Right ventricle myocardium superior (tissue), 1 donor: Measurements from ENCODE around the gene MED16. TPM values are rescaled to one million over a fixed set of nuclear protein-coding genes. Genes with fewer than 3 reads are reported as not detected.

ENCODE experiments used
- ATAC-seq: fragments of 200-7000 bp; cut with Tn5 transposase; one replicate; pipeline ENCODE4 v1.9.1; 2020; ENCODE audit warnings: mild to moderate bottlenecking; ENCODE audit not compliant: poor library complexity
- DNase-seq: peaks from one replicate; pipeline ENCODE4 v3.0.0-alpha.2; 2020
- intact Hi-C: fragments of 100-400 bp; cut with DNase I; formaldehyde crosslinking; loops from one replicate; pipeline ENCODE4 v1.11.2; 2022
- long read RNA-seq: library from polyadenylated mRNA; unstranded; transcript quantifications from one replicate; pipeline ENCODE4 v2.0.0, GENCODE V29; 2021
- total RNA-seq: library from RNA; stranded (reverse); fragmentation: NEBNext Ultra II Directional; extraction: Animal tissue kit (Norgen Biotek cat#: 25700); gene quantifications from one replicate; pipeline ENCODE4 v1.2.1, GENCODE V29; 2021
- donor health status: DM: no; HTN: yes; CAD: no; lungs with severe emphysema.

The MED16 gene, protein sequence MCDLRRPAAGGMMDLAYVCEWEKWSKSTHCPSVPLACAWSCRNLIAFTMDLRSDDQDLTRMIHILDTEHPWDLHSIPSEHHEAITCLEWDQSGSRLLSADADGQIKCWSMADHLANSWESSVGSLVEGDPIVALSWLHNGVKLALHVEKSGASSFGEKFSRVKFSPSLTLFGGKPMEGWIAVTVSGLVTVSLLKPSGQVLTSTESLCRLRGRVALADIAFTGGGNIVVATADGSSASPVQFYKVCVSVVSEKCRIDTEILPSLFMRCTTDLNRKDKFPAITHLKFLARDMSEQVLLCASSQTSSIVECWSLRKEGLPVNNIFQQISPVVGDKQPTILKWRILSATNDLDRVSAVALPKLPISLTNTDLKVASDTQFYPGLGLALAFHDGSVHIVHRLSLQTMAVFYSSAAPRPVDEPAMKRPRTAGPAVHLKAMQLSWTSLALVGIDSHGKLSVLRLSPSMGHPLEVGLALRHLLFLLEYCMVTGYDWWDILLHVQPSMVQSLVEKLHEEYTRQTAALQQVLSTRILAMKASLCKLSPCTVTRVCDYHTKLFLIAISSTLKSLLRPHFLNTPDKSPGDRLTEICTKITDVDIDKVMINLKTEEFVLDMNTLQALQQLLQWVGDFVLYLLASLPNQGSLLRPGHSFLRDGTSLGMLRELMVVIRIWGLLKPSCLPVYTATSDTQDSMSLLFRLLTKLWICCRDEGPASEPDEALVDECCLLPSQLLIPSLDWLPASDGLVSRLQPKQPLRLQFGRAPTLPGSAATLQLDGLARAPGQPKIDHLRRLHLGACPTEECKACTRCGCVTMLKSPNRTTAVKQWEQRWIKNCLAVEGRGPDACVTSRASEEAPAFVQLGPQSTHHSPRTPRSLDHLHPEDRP
- 19.1 TPM for total RNA-seq
- long read RNA-seq, transcript MED16-204 (15 exons, 3,420 nt): major isoform, 66 of 109 reads
- long read RNA-seq, transcript MED16-203 (16 exons, 2,922 nt): minor isoform, 5 of 109 reads
- long read RNA-seq, partial matches to known transcripts: 27 of 109 reads
- long read RNA-seq, other reads (novel, unspliced or antisense): 11 of 109 reads

DNA sequence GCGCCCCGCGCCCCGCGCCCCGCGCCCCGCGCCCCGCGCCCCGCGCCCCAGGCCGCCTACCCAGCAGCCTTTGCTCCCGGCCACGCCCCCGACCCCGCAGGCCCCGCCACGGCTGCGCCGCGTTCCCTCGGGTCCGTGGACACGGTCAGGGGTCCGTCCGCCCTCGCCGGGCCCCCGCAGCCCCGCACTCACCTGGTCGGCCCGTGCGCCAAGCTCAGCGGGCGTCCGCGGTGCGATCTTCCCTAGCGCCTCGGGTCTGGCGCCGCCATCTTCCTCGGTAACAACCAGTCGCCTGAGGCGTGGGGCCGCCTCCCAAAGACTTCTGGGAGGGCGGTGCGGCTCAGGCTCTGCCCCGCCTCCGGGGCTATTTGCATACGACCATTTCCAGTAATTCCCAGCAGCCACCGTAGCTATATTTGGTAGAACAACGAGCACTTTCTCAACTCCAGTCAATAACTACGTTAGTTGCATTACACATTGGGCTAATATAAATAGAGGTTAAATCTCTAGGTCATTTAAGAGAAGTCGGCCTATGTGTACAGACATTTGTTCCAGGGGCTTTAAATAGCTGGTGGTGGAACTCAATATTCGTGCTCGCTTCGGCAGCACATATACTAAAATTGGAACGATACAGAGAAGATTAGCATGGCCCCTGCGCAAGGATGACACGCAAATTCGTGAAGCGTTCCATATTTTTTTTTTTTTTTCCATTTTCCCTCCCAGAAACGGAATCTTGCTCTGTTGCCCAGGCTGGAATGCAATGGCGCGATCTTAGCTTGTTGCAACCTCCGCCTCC lies at the start of gene MED16, which contains the start of gene RNU6-9:
TSS of gene MED16 (minus strand) at position 294 of the 796 bp plus-strand sequence. CDS start 2,056 bp downstream, outside the sequence.
TSS of gene RNU6-9 (plus strand) at position 591 of the 796 bp plus-strand sequence.
- intact Hi-C loops: no loop called here
- ATAC-seq (peak; percentile 98), DNase-seq (peak; percentile 95)

DNA sequence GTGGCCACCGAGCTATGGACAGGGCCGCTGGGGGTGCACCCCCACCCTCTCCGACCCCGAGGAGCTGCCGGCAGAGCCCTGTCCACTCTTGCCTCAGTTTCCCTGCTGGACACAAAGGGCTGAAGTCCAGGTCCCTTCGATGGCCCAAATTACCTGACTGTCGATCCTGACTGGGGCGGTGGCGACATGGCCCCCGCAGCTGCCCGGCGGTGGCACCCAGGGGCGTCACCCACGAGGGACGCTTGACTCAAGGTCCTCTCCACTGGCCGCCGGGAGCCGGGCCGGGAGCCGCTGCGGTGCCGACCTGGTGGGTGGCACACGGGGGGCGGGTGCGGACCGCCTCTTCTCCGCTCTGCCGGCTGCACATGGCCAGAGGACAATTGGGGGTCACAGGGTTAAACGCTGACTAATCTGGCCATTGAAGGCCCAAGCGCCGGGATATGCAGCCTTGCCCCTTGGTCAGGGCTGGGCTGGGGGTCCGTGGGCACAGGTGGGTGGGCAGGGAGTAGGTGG lies 49.2 kb upstream of the MED16 start:
- DNase-seq: no peak
- intact Hi-C loops: no loop called here

DNA sequence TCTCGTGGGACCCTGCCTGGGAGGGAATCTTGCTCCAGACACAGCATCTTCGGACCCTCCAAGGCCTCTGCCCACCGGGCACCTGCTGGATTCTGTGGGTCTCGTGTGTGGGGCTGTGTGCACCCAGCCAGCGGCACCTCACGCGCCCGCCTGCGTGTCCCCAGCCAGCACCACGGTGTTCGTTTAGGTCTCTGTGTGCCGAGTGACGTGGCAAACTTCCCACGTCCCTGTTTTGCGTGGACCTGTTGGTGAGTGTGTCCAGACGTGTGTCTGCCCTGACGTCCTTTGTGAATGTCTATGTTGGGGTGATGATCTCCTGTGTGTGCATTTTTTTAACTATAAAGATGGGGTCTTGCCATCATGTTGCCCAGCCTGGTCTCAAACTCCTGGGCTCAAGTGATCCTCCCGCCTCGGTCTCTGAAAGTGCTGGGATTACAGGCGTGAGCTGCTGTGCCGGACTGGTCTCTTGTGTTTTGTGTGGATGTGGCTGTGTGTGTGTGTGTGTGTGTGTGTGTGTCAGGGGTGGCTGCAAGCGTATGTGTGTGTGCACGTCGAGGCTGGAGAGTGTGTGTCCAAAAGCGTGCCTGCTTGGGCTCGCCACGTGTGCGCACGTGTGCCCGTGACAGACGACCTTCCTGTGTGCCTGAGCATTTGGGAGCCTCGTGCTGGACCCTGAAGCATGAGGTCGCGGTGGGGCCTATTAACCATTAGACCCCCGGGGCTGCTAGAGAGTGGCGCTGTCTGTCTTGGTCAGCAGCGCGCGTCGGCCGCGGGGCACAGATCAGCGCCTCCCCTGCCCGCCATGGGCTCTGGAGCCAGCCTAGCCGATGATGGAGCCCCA lies 48.5 kb upstream of the MED16 start:
- intact Hi-C loops: no loop called here
- DNase-seq (no peak), ATAC-seq (no peak)

More for the DNA sequence above, 49.2 kb upstream of the MED16 start:
- no peak for ATAC-seq

DNA sequence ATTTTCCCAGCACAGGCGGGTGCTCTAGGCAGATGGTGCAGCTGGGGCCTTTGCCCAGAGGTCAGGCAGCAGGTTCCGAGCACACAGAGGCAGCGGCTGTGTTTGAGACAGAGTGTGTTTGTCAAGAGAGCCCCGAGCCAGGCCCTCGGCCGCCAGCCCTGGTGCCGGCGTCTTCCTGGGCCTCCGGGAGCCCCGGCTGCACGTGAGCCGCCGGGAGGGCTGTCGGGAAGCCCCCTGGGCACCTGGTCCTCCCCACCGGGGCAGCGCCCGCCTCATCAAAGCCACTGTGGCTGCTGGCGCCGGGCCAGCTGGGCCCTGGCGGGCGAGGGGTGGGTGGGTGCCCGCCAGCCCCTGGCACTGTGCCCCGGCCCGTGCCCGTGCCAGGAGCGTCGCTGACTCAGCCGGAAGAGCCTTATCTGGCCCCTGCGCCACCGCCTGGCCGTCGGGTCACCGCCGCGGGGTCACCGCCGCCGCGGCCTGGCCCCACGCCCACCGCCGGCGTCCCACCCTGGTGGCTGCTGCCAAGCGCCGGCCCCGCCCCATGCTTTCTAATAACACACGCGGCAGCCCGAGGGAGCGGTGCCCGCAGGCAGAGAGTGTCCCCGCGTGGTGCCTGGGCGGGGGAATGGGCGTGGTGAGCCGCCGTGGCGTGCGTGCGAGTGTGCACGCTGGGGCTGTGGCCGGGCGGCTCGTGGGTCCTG lies 47.8 kb upstream of the MED16 start:
- ATAC-seq: peak; percentile 90
- intact Hi-C loops: no loop called here
- DNase-seq: peak; percentile 85

DNA sequence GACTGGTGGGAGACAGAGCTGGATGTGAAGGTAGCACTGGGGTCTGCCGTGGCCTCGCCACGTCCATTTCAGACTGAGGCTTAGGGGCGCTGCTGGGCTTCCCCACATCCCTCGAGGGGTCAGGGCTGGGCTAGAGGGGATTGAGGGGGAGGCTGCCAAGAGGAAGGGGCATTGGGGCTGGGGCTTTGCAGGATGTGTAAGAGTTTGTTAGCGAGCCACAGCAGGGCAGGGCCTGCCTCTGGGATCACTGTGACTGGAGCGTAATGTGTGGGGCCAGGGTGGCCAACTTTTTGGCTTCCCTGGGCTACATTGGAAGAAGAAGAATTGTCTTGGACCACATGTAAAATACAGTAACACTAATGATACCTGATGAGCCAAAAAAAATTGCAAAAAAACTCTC lies 46.9 kb upstream of the MED16 start:
- DNase-seq: no peak
- no peak for ATAC-seq
- intact Hi-C loops: no loop called here

DNA sequence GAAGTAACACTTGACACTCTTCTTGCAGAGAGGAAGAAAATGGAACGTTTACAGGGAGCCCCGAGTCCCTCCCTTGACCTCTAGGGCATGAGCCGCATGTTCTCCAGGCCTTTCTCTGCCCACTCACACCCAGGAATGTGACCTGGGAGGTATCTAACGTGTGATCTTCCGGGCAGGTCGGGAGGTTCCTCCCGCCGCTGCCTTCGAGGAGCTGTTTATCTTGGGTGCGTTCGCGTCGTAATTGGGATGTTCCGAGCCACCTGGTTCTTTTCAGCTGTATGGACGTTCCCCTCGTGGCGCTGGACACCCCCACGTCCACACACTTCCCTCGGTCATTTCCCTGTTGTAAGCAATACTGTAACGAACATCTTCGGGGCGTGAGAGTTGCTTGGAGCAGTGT lies 46.5 kb upstream of the MED16 start:
- ATAC-seq: no peak
- intact Hi-C loops: no loop called here
- no peak for DNase-seq

DNA sequence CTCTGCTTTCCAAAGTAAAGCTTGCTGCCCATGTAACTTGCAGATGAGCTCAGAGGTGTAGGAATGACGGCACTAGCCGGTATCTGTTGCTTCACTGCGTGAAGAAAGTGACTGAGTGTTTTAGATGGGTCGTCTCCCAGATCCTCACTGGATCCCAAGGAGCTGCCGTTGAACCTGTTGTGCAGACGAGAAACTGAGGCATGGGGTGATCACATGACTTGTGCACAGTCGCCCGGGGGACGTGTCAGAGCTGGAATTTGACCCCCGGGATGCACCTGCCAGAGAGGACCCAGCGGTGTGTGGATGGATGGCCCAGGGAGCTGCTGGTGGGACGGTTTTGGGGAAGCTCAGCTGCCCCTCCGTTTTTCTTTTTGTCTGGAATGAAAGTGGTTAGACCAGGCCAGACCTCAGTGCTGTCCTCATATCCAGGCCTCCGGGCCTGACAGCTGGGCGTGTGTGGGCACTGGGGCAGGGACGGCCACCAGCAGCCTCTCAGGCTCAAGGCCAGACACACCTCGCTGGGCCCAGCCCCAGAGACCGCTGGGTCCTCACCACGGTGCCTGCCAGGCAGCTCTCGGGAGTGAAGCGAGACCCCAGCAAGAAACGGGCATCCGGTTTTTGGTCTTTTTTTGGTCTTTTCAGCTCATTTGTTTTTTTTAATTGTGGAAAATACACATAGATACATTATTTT lies 45.4 kb upstream of the MED16 start:
- intact Hi-C loops: no loop called here
- DNase-seq (no peak), ATAC-seq (no peak)

DNA sequence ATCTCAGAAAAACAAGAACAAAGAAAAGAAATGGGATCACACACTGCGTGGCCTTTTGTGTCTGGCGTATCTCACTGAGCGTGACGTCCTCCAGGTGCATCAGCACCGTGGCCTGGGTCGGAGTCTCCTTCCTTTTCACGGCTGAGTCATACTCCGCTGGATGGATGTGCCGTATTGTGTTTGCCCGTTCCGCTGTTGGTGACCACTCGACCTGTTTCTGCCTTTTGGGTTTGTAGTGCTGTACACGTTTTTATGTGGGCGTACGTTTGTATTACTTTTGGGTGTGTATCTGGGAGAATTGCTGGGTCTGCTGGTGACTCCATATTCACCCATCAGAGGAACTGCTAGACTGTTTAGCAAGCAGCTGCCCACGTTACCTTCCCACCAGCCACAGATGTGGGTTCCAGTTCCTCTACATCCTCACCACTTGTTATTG lies 44.3 kb upstream of the MED16 start:
- intact Hi-C loops: no loop called here
- DNase-seq (no peak), ATAC-seq (no peak)

DNA sequence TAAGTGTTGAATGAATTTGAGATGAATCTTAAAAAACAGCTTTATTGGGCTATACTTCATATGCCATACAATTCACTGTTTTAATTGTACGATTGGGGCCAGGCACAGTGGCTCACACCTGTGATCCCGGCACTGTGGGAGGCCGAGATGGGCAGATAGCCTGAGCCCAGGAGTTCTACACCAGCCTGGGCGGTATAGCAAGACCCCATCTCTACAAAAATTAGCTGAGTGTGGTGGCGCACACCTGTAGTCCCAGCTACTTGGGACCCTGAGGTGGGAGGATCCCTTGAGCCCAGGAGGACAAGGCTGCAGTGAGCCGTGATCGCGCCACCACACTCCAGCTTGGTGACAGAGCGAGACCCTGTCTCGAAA lies 43.2 kb upstream of the MED16 start:
- intact Hi-C loops: no loop called here

DNA sequence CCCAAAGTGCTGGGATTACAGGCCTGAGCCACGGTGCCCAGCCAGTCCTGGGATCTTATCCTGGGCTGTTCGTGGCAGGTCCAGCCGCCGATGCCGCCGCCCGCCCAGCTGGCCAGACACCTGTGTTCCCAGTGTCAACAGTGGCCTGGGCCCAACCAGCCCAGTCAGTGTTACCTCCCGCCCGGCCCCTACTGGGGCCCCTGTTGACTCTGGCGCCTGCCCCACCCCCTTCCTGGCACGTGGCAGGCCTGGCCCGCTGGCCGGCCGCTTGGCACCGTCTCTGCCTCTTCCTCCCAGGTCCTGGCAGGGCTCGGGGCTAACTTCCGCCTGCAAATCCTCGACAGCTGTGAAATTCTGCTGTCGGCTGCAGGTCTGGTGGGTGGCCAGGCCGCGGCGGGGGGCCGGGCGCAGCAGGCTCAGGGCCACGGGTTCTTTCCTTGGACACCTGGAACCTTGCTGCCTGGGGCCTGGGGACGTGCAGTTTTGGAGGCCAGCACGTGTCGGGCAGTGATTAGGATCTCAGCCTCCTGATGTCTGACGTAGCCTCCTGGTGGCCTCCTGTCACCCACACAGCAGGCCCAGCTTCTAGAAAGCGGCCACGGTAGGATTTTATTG lies 42.0 kb upstream of the MED16 start:
- DNase-seq (peak; percentile 93), ATAC-seq (peak; percentile 92)
- intact Hi-C loops: no loop called here

More for the DNA sequence above, 43.2 kb upstream of the MED16 start:
- no peak for ATAC-seq
- DNase-seq: no peak

DNA sequence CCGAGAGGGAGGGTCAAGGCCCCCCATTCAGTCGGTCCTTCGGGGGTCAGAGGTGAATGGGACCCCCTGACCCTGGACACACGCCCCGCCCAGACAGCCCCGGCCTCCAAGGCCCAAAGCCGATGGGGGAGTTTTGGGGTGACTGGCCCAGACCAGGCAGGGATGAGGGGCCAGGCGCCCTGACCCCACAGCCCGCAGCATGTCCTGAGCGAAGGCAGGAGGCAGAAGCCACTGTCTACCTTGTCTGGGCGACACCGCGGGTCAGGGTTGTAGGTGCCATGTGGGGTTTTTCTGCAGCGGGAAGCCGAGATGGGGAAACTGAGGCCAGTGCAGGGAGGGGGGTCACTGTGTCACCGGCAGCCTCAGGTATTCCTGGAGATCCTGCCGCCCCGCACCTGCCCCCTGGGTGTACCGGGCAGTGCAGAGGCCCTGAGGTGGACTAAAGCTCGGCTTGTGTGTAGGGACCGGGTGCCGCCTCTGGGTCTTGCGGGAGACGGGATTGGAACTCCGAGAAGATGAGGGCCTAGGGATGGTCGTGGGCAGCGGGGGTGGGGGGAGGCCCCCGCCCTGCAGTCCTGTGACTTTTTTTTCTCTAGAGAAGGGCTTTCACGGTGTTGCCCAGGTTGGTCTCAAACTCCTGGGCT lies 41.3 kb upstream of the MED16 start:
- DNase-seq: no peak
- intact Hi-C loops: no loop called here
- no peak for ATAC-seq

DNA sequence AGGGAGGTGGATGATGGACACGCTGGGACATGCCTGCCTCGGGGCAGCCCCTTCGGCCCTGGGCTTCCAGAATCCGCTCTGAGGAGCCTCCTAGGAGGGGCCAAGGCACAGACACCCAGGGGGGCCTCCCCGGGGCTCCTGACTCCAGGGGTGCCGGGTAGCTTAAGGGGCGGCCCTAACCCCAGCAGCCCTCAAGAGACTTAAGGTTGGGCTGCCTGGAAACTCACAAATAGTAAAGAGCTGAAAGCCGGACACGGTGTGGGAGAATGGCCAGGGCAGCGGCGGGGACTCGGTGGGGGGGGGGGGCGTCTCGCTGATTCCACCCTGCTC lies 40.5 kb upstream of the MED16 start:
- DNase-seq: no peak
- ATAC-seq: no peak
- intact Hi-C loops: no loop called here

DNA sequence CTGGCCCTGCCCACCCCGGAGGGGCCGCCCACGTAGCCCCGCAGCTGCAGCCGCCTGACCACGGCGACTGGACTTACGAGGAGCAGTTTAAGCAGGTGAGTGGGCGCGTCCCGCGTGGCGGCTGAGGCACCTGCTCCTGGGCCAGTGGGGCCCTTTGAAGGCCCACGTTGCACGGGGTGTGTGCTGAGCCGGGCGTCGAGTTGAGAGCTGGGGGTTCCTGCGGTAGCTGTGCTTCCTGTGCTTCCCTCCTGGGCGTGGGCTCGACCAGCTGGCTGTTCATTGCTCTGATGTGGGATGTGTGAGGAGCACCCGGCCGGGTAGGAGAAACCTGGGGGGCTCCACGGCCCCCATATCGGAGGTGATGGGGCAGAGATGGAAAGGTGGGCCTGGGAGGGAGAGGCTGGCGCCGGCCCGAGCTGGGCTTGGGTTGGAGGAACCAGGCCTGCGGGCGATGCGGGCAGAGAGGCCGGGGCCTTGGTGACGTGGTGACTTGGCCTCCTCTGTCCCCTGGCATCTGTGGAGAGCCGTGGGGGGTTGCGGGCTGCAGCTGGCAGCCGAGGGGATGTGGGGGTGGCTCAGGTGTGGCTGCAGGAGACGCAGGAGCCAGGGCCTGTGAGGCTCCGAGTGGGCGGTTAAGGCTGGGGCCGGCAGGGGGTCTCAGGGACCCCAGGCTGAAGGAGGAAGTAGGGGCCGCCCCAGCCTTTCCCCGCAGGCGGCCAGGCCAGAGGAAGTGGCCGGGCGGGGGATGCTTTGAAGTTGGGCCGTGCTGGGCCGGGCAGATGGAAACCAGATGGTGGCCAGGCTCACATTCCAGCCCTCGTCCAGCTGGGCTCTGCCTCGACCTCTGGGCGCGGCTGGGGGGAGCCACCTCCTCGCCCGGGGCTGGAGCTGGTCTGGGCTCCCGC lies 39.9 kb upstream of the MED16 start:
- intact Hi-C loops: no loop called here
- ATAC-seq (peak; percentile 75), DNase-seq (peak; percentile 89)

DNA sequence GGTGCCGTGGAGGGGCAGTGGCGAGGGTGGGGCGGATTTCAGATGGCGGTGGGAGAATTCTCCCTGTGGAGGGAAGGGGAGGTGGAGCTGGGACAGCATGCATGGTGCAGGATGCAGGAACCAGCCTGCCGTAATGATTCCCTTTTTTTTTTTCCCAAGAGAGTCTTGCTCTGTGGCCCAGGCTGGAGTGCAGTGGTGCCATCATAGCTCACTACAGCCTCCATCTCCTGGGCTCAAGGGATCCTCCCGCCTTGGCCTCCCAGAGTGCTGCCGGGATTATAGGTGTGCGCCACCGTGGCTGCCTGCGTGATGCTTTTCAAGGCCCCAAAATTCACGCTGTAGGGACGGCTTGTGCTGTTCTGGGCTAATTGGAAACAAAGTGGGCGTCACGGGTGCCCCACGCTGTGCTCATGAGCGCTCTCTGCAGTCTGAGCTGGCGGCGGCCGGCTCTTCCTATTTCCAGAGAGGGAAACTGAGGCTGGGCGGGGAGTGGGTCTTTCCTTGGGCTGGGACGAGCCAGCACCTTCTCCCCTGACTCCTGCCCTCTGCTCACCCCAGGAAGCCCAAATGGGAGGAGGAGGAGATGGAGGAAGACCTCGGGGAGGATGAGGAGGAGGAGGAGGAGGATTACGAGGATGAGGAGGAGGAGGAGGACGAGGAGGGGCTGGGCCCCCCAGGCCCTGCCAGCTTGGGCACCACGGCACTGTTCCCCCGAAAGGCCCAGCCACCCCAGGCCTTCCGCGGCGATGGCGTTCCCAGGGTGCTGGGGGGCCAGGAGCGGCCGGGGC lies 39.1 kb upstream of the MED16 start:
- DNase-seq (no peak), ATAC-seq (no peak)
- intact Hi-C loops: no loop called here
